Duodenal mucosa (tissue), 2 donors: ENCODE results near the gene CLIC5.

ENCODE experiments used
- H3K27ac ChIP-seq: one replicate; pipeline ENCODE4 v1.7.0; 2013; ENCODE audit warnings: low read depth, low read length
- H3K27me3 ChIP-seq, 2 donors: one replicate each; pipeline ENCODE4 v1.7.0; 2013; ENCODE audit warnings: low read length in 2 of 2, control low read depth in 1 of 2; ENCODE audit not compliant: insufficient read depth in 2 of 2, control insufficient read depth in 1 of 2
- H3K36me3 ChIP-seq, 2 donors: one replicate each; pipeline ENCODE4 v1.7.0; 2013; ENCODE audit warnings: low read length in 2 of 2, control low read depth in 1 of 2; ENCODE audit not compliant: insufficient read depth in 2 of 2, control insufficient read depth in 1 of 2
- H3K4me1 ChIP-seq, 2 donors: one replicate each; pipeline ENCODE4 v1.7.0; 2013; ENCODE audit warnings: low read length in 2 of 2, control low read depth in 1 of 2; ENCODE audit not compliant: insufficient read depth in 2 of 2, control insufficient read depth in 1 of 2
- H3K4me3 ChIP-seq, 2 donors: one replicate each; pipeline ENCODE4 v1.7.0; 2013; ENCODE audit warnings: low read length in 2 of 2, low read depth in 1 of 2
- H3K9ac ChIP-seq, 2 donors: one replicate each; pipeline ENCODE4 v1.7.0; 2013; ENCODE audit warnings: low read length in 2 of 2, low read depth in 1 of 2
- H3K9me3 ChIP-seq, 2 donors: one replicate each; pipeline ENCODE4 v1.7.0; 2013; ENCODE audit warnings: low read length in 2 of 2, control low read depth in 1 of 2; ENCODE audit not compliant: control insufficient read depth in 1 of 2

The CLIC5 gene

GRCh38 chr6:46022106-46022948 lies 6.7 kb upstream of the CLIC5 start:
- no peaks in the 10 kb centered on the region for H3K36me3 ChIP-seq
- no peak overlapping the region for H3K9ac ChIP-seq
- H3K27ac ChIP-seq = no peak overlapping the region
- no peaks in the 10 kb centered on the region for H3K9me3 ChIP-seq
- H3K4me1 ChIP-seq = no peaks in the 10 kb centered on the region
- peaks cover 4 to 5% of the 10 kb centered on the region in 2 donors for H3K27me3 ChIP-seq
- H3K4me3 ChIP-seq = no peak overlapping the region

GRCh38 chr6:46017726-46018125 lies 2.1 kb upstream of the CLIC5 start:
- Histone ChIP-seq H3K27ac (no peak overlapping the region), H3K9me3 (no peaks in the 10 kb centered on the region), H3K36me3 (no peaks in the 10 kb centered on the region), H3K4me1 (peaks cover 7% of the 10 kb centered on the region in 2 donors), H3K9ac (no peak overlapping the region), H3K4me3 (no peak overlapping the region), H3K27me3 (peaks cover 4 to 17% of the 10 kb centered on the region in 2 donors)

- H3K36me3 ChIP-seq = no peaks in the 10 kb centered on the region
- H3K27ac ChIP-seq = no peak overlapping the region
- no peaks in the 10 kb centered on the region for H3K9me3 ChIP-seq
- no peak overlapping the region for H3K9ac ChIP-seq
- H3K27me3 ChIP-seq = peaks cover 4 to 17% of the 10 kb centered on the region in 2 donors
- H3K4me3 ChIP-seq = peak overlapping the region; percentile 69 to 72
- peaks cover 16 to 17% of the 10 kb centered on the region in 2 donors for H3K4me1 ChIP-seq
Measured at GRCh38 chr6:46016063-46016608, 476 bp upstream of the CLIC5 start.

GRCh38 chr6:46014511-46015118 lies 1.0 kb downstream of the CLIC5 start:
- no peaks in the 10 kb centered on the region for H3K36me3 ChIP-seq
- peaks cover 4 to 17% of the 10 kb centered on the region in 2 donors for H3K27me3 ChIP-seq
- H3K4me1 ChIP-seq = peaks cover 23 to 27% of the 10 kb centered on the region in 2 donors
- peak overlapping the region; percentile 69 to 72 for H3K4me3 ChIP-seq
- no peaks in the 10 kb centered on the region for H3K9me3 ChIP-seq
- H3K27ac ChIP-seq = no peak overlapping the region
- peak overlapping the region; percentile 49 to 54 for H3K9ac ChIP-seq

GRCh38 chr6:46014046-46014445 lies 1.6 kb downstream of the CLIC5 start:
- peak overlapping the region; percentile 69 to 72 for H3K4me3 ChIP-seq

GRCh38 chr6:46013639-46014038 lies 2.0 kb downstream of the CLIC5 start:
- no peak overlapping the region for H3K4me3 ChIP-seq
- no peak overlapping the region for H3K27ac ChIP-seq

More at GRCh38 chr6:46014046-46014445, 1.6 kb downstream of the CLIC5 start:
- Histone ChIP-seq H3K9ac (peak overlapping the region in 1 of 2 donors; percentile 54), H3K27me3 (peaks cover 4 to 17% of the 10 kb centered on the region in 2 donors), H3K36me3 (no peaks in the 10 kb centered on the region), H3K4me1 (peaks cover 23 to 27% of the 10 kb centered on the region in 2 donors), H3K9me3 (no peaks in the 10 kb centered on the region), H3K27ac (no peak overlapping the region)

GRCh38 chr6:46012834-46013233 lies 2.8 kb downstream of the CLIC5 start:
- Histone ChIP-seq H3K4me1 (peaks cover 23 to 27% of the 10 kb centered on the region in 2 donors), H3K4me3 (no peak overlapping the region), H3K27ac (no peak overlapping the region), H3K9ac (no peak overlapping the region), H3K9me3 (no peaks in the 10 kb centered on the region), H3K36me3 (no peaks in the 10 kb centered on the region), H3K27me3 (peaks cover 2 to 17% of the 10 kb centered on the region in 2 donors)

More at GRCh38 chr6:46013639-46014038, 2.0 kb downstream of the CLIC5 start:
- Histone ChIP-seq H3K4me1 (peaks cover 23 to 27% of the 10 kb centered on the region in 2 donors), H3K9ac (peak overlapping the region in 1 of 2 donors; percentile 54), H3K27me3 (peaks cover 4 to 17% of the 10 kb centered on the region in 2 donors), H3K36me3 (no peaks in the 10 kb centered on the region), H3K9me3 (no peaks in the 10 kb centered on the region)

GRCh38 chr6:46011188-46012085 lies 4.2 kb downstream of the CLIC5 start:
- H3K27ac ChIP-seq = peak overlapping the region; percentile 38
- H3K9me3 ChIP-seq = no peaks in the 10 kb centered on the region
- H3K4me1 ChIP-seq = peaks cover 23 to 25% of the 10 kb centered on the region in 2 donors
- H3K27me3 ChIP-seq = peaks cover 0 to 5% of the 10 kb centered on the region in 2 donors
- peak overlapping the region; percentile 4 to 44 for H3K4me3 ChIP-seq
- no peaks in the 10 kb centered on the region for H3K36me3 ChIP-seq
- H3K9ac ChIP-seq = peak overlapping the region; percentile 28 to 43

GRCh38 chr6:46010771-46011170 lies 4.9 kb downstream of the CLIC5 start:
- Histone ChIP-seq H3K27ac (no peak overlapping the region), H3K4me1 (peaks cover 20 to 23% of the 10 kb centered on the region in 2 donors), H3K9ac (peak overlapping the region in 1 of 2 donors; percentile 28), H3K9me3 (no peaks in the 10 kb centered on the region), H3K4me3 (peak overlapping the region; percentile 4 to 44), H3K36me3 (no peaks in the 10 kb centered on the region), H3K27me3 (peaks cover 0 to 5% of the 10 kb centered on the region in 2 donors)
